Measurements from ENCODE around the gene CASKIN1. TPM values are rescaled to one million over a fixed set of nuclear protein-coding genes. Genes with fewer than 3 reads are reported as not detected.

The CASKIN1 gene
- total and polyA plus RNA-seq, 2 of the 8 experiments (the other 6 are each of a cell fraction or from before 2014, with no cell fraction given) = 1.2 to 6.4 TPM

DNA sequence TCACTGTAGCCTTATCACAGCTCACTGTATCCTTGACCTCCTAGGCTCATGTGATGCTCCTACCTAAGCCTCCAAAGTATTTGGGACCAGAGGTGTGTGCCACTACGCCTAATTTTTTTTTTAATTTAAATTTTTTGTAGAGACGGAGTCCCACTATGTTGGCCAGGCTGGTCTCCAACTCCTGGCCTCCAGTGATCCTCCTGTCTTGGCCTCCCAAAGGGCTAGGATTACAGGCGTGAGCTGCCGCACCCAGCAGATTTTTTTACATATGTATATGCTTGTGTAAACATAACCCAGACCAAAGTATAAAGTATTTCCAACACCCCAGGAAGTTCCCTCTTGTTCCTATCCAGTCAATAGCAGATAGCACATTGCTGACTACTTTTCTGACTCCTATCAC lies 19.9 kb upstream of the CASKIN1 start:
- Histone ChIP-seq H3K9ac (replicated peaks in 1 of 4; ENCODE audit: extremely low read depth in 1 of 4, low read depth in 3 of 4, low read length in 3 of 4) (no peak overlapping the region; a peak in 1 of 7 replicates), H4K5ac (ENCODE audit: insufficient read length, low read depth, low read length) (no peak overlapping the region), H2BK120ac (replicated peaks; ENCODE audit: low read depth, low read length) (peak overlapping the region; percentile 78), H2BK12ac (ENCODE audit: low read depth, low read length) (peak overlapping the region; percentile 81; the same call in 1 of the 2 replicates), H3K36me3 (ENCODE audit: control insufficient read depth in 2 of 4, insufficient read depth in 4 of 4, low read length in 3 of 4) (peaks cover 4 to 9% (median 6%) of the 10 kb centered on the region in 4 experiments; a peak in 5 of 8 replicates), H2AFZ (ENCODE audit: low read length) (no peak overlapping the region), H3K4me1 (replicated peaks in 1 of 4; ENCODE audit: control insufficient read depth in 3 of 4, insufficient read depth in 4 of 4, low read length in 3 of 4) (peaks cover 0 to 11% (median 3%) of the 10 kb centered on the region in 4 experiments; a peak in 5 of 7 replicates), H4K91ac (replicated peaks; ENCODE audit: insufficient read length, low read length) (peak overlapping the region; percentile 95), H3K4me3 (ENCODE audit: extremely low read depth in 1 of 4, insufficient read depth in 2 of 4, low read depth in 3 of 4, low read length in 4 of 4) (peak overlapping the region in 2 of 4 experiments; percentile 10 to 98; a peak in 4 of 8 replicates), H3K23me2 (ENCODE audit: low read depth, low read length) (peaks cover 9% of the 10 kb centered on the region), H2BK20ac (ENCODE audit: low read length) (no peak overlapping the region), H3K4ac (replicated peaks; ENCODE audit: insufficient read length, low read depth, low read length) (peak overlapping the region; percentile 96), H3K18ac (ENCODE audit: extremely low read depth, low read length) (no peak overlapping the region), H3K23ac (ENCODE audit: insufficient read length) (no peak overlapping the region), H3K27ac (ENCODE audit: low read depth, low read length) (no peak overlapping the region), H4K8ac (ENCODE audit: extremely low read depth, insufficient read depth, low read length) (0 out of 2 replicates have a peak overlapping the region, but pooled peaks have one; percentile 73), H2BK15ac (ENCODE audit: low read length) (no peak overlapping the region), H3K79me1 (ENCODE audit: low read depth, low read length) (peaks cover 4% of the 10 kb centered on the region; the same call in 1 of the 2 replicates), H3K27me3 (replicated peaks in 1 of 4; ENCODE audit: control insufficient read depth in 3 of 4, extremely low read depth in 1 of 4, insufficient read depth in 3 of 4, low read length in 3 of 4) (no peaks in the 10 kb centered on the region), H3K56ac (replicated peaks; ENCODE audit: insufficient read length, low read depth, low read length) (no peak overlapping the region), H2AK5ac (ENCODE audit: low read depth, low read length) (0 out of 2 replicates have a peak overlapping the region, but pooled peaks have one; percentile 65), H3K4me2 (ENCODE audit: insufficient read depth in 1 of 2, low read depth in 2 of 2, low read length in 2 of 2) (peak overlapping the region; percentile 51 to 60), H4K20me1 (replicated peaks in 1 of 2; ENCODE audit: control insufficient read depth in 1 of 2, insufficient read depth in 2 of 2, low read length in 2 of 2) (peaks cover 8 to 26% of the 10 kb centered on the region in 2 experiments), H2BK5ac (ENCODE audit: low read depth, low read length) (no peak overlapping the region; the same call in 1 of the 2 replicates), H3K14ac (ENCODE audit: insufficient read length) (no peak overlapping the region), H3K9me3 (ENCODE audit: insufficient read depth in 2 of 2, low read depth in 1 of 2, low read length in 1 of 2) (no peaks in the 10 kb centered on the region), H3K79me2 (ENCODE audit: control insufficient read depth in 1 of 2, insufficient read depth in 2 of 2, low read length in 2 of 2) (peaks cover 3 to 18% of the 10 kb centered on the region in 2 experiments; a peak in 3 of 4 replicates)
- DNase-seq (ENCODE audit: low read depth in 1 of 2, low spot score in 2 of 2) (no peak), FAIRE-seq (no peak)
- 100% methylated on average over 4 of the region's 4 CpGs; no CpG with 5 or more reads in 1 of the 2 experiments for WGBS, 2 experiments (ENCODE audit: extremely low coverage in 1 of 2, insufficient coverage in 1 of 2, insufficient read length in 1 of 2, insufficient replicate concordance in 2 of 2, low coverage in 1 of 2, low lambda C conversion rate in 2 of 2, missing lambda C conversion rate in 1 of 2)
- ChIA-PET CTCF (ENCODE audit: partially characterized antibody) (interaction anchor here (0.9 kb wide), 1 partner anchor 75 kb away, joined by 3 read pairs; no protein-coding TSS in a partner anchor), POLR2A (ENCODE audit: partially characterized antibody) (interaction anchor here (1.0 to 15.1 kb wide), 6 partner anchors 10 to 63 kb away, joined by 3 to 156 read pairs (median 4); partner anchors contain the start of genes ECI1 and TRAF7)
- TF ChIP-seq KDM5A (IDR thresholded peaks at IDR 0.05; ENCODE audit: low read length) = no peak

Data from H1 (cell line).